GM21526 (cell line): ENCODE results near the gene CLIC1.

ENCODE experiments used
- ATAC-seq: cut with Tn5 transposase; IDR thresholded peaks from one replicate; pipeline ENCODE4 v1.9.1; 2021; ENCODE audit warnings: moderate library complexity; ENCODE audit not compliant: unreplicated experiment, low FRiP score

The CLIC1 gene

DNA sequence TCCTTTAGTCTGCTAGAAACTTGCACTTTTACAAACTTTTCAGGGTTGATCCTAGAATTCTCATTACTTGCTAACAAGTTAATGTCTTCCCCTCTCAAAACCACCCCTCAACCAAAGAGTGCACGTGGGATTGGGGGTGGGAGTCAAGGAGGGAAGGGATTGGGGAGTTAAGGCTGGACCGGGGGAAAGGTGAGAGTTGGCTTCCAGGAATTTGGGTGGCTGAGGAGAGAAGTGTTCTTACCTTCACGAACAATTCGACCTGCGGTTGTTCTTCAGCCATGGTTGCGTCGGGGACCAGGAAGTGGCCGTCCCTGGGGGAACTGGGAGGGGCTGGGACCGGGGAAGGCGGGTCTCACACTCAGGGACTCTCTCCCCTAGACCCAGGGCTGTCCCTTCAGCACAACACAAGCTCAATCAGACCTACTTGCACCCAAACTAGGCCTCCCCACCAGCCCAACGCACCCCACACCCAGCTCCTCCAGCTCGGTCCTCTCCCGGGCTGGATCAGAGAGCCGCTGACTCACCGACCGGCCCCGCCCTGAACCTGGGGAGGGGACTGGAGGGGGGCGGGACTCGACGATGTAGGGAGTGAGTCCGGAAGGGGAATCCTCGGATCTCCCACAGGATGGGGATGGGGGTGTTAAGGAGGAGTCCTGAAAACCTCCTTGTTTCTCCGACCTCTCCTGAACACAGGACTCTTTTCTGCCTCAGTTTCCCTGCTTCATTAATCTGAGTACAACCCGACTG lies at the start of gene CLIC1:
Gene CLIC1 (minus strand): TSS at position 510 of the 747 bp plus-strand sequence. CDS start 230 bp downstream, at position 280.
- ATAC-seq, result no peak

DNA sequence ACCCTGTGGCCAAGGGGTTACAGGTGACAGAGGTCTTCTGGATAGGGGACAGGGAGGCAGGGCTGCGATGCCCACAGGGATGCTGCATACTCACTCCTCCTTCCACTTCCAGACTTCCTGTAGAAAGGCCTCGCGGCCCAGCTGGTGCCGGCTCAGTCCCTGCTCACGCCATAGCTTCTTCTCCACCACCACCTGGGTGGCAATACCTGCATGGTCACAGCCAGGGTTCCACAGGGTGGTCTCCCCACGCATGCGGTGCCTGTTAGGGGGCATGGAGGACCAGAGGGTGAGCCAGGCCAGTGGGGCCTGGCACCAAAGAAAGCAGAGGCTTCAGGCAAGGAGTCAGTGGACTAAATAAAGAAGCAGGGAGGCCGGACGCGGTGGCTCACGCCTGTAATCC lies 49.1 kb upstream of the CLIC1 start:
- ATAC-seq, result no peak

DNA sequence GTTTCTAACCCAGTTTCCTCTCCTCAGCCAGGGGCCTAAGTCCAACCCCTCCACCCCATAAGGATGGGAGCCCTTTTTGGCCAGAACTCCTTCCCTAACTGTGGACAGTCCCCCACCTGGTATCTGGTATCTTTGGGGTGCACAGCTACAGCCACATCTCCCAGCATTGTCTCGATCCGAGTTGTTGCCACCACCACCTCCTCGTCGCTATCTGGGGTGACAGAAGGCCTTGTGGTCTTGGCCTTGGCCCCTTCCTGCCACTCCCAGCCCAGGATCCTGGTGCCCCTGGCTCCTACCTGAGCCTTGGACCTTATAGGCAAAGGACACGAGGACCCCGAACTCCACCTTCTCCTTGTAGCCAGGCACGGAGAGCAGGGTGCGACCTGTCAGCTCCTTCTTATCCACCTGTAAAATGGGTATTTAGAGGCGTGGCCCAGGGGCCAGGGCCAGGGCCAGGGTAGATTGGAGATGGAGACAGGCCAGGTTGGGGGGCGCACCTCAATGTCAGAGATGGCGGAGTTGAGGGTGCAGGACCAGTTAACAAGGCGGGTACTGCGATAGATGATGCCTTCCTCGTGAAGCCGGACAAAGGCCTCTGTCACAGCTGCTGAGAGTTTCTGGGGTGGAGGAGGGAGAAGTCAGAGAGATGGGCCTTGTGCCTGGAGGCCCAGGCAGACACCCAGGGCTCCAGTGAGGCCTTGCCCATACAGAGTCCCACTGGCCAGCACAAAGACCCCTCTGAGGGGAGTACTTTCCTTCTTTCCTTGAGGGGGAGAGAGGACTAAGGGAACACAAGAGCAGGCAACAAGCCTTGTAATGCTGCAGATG lies 48.0 kb upstream of the CLIC1 start:
- ATAC-seq, result no peak

DNA sequence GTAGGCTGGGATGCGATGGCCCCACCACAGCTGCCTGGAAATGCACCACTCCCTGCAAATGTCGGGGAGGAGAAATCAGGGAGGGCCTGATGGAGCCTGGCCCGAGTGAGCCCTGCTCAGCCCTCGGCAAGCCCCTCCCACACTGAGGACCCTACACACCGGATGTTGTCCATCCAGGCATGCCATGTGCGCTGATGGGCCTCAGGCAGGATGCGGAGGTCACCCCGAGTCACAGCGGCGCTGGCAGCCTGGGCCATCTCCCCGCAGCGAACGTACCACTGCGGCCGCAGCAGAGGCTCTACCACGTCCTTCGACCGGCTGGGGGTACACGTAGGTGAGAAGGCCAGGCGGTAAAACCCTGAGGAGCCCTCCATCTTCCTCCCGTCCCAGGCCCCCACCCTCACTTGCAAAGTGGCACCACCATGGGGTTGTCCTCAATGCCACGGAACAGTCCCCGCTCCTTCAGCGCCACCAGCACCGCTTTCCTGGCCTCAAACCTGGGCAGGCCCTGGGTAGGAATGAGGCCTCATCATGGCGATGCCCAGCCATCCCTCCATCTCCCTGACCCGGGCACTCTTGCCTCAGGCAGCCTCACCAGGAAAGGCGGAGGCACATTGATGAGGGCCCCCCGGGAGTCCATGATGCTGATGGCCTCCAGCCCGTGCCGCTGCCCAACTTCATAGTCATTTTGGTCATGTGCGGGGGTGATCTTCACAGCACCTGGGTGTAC lies 46.0 kb upstream of the CLIC1 start:
- ATAC-seq, result no peak

DNA sequence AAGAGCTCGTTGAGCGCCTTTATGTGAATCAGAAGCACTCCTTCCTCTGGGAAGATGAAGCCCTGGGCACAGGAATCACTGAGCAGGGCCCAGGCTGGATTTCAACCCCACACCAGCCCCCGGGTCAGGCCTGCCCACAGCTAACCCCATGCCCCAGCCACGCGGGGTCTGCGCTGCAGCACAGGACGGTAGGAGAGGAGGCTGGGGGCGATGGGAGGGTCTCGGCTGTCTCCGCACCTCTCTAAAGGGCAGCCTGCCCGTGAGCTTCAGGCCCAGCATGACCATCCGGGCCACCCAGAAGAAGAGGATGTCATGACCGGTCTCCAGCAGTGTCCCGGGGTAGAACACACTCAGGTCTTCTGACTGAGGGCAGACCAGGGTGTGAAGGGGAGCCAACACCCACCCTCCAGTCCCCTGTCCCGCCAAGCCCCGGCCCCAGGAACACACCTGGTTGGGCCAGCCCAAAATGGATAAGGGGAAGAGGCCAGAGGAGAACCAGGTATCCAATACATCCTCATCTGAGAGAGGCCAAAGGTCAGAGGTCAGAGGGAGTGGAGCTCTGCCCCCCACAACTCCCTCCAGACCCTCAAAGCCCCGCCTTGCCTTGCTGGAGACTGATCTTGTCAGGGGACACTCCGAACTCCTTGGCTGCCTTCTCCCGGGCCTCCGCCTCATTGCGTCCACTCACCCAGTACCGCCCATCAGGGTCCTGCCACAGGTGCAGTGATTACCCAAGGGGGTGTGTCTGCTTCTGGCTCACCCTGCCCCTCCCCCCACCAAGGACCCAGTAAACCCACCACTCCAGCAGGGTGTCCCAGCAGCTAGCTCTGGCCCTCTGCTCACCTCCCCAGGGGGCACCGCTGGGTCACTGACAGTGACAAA lies 45.2 kb upstream of the CLIC1 start:
- ATAC-seq, result no peak

DNA sequence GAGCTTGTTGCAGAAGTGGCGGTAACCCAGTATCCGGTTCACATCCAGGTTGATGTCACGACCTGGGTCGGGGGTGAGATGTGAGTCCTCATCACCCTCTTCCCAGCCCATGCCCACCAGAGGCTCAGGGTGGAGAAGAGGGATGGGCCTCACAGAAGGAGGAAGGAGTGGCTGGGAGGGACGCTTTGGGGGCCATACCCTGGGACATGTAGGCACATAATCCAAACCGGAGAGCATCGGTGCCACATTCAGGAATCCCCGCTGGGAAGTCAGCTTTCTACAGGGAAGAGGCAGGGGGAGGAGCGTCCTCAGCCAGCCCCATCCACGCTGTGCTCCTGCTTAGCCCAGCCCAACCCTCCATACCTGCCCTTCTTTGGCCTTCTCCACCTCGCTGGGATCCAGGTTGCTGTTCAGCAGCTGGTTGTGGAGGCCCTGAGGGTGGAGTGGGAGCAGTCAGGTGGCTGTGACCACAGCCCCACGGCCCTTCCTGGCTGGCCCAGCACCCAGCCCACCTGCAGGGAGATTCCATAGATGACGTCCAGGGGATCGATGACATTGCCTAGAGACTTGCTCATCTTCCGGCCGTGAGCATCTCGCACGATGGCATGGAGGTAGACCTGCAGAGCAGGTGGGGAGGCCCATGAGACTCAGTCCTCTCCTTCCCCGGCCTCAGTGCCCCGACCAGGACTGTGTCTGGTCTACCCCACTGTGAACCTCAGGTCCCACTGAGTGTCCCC lies 44.3 kb upstream of the CLIC1 start:
- ATAC-seq, result no peak

DNA sequence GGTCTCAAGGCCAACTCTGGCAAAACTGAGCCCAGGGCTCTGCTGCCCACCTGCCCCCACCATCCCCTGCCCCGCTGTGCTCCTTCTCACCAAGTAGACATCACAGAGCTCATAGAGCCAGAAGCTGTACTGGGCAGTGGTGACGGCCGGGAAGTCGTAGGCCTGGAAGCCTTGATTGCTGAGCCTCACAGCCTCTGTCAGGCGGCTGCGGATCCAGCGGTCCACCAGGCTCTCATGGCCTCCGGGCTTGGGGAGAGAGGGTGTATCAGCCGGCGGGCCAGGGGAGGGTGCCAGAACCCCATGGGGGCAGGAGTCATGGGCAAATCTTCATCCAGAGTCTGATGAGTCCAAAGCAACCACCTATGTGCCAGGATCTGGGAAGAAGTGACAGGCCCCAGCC lies 43.6 kb upstream of the CLIC1 start:
- ATAC-seq, result no peak

DNA sequence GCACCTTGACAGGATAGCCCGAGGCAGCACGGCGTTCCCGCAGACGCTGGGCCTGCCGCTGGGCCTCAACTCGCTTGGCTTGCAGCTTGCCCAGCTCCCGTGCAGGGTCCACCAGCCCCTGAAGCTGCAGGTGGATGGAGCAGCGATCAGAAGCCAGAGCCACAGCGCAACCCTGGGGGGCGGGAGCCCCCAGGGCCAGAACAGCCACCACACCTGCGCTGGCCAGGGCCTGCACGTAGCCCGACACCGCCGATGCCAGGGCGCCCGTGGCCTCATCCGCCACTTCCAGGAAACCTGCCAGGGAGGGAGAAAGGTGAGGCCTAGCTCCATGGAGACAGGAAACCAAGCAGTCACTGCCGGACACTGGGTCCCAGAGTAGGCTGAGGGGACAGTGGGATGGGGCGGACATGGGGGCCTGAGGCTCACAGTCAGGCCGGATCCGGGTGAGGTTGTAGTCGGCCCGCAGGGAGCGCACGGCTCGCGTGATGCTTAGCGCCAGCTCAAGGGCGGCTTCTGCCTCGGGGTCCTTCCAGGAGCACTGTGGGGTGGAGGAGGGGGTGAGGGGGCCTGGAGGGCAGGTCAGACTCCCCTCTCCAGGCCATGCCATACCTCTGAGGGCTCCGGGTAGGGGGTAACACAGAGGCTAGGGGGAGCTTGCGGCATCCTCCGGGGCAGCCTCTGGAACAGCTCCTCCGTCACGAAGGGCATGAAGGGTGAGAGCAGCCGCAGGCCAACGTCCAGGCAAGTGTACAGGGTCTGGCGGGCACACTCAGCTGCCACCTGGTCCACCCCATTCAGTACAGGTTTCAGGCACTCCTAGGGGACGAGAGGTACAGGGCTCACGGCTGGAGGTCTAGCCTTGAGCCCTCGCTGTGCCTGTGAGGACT lies 42.9 kb upstream of the CLIC1 start:
- no peak for ATAC-seq

DNA sequence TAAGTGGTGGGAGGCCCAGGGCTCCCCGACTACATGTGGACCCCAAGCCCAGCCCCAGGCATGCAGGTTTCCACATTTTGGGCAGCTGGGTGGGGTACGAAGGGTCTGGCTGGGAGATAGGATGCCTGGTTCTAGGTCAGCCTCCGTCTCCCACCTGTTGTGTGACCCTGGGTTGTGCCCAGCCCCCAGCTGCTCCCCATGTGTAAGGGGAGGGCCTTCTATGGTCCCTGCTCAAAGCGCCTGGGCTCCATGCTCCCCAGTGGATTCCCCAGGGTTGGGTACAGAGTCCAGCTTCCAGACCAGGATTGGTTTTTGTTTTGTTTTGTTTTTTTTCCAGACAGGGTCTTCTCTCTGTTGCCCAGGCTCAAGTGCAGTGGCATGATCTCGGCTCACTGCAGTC lies 41.9 kb upstream of the CLIC1 start:
- no peak for ATAC-seq

DNA sequence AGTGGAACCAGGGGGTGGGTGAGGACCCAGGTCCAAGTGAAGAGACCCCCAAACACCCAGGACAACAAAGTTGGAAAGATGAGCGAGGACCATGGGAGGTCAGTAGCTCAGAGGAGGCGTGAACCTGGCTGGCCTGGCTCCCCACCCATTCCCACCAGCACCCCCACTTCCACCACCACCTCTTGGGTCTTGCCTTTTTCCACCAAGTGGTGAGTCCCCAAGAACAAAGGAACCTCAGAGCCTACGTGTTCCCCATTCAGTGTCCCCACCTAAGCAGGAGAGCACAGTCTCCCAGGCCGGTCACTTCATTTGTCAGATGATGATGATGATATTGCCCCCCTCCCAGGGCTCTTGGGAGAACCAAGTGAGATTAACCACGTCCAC lies 41.3 kb upstream of the CLIC1 start:
- ATAC-seq, result no peak

DNA sequence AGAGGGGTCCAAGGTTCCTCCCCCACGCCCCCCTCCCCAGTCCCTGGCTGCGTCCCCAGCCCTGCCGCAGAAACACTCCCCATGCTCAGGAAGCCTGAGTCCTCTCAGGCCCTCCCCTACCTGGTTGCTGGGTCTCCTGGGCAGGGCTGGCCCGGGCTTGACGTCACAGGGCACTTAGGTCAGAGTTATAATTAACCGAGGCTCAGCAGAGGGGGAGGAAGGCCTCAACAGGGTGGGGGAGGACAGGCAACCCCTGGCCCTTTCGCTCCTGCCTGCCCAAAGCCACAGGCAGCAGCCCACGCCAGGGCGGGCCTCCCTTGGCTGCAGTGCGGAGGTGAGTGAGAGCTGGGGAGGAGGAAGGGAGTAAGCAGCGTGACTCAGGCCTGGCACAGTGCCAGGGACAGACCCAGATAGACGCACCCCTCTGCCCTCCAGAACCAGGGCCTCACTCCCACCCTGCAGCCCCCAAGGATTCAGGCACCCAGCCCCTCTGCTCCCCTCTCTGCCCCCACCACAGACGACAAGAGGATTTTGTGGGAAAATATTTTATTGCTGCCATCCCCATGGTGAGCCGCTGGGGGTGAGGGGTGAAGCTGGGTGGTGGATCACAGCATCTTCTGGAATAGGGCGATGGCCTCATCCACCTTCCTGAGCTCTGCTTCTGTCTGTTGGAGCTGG lies 40.8 kb upstream of the CLIC1 start, which contains the start of gene VWA7:
Gene VWA7 (minus strand): TSS at position 340 of the 678 bp plus-strand sequence. CDS start 549 bp downstream, outside the sequence.
- peak; percentile 42 for ATAC-seq

DNA sequence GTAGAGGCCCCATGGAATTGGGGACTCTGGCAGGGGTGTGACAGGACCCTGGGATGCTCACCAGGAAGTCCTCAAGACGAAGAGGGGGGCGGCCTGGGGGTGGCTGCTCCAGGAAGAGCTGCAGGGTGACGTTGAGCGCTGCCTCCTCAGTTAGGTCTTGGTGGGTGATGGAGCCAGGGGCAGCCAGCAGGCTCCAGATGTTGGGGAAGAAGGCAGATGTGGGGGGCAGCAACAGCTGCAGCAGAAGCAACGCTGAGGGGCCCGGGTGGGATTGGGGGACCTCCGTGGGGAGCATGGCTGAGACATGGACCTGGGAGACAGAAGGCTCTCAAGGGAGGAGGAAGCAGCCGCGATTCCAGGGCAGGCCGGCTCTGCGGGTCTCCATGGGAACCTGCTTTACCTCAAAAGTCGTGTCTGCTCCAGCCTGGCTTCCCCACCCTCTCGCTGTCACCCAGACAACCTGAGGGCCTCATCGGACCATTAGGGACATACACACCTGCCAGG lies 40.2 kb upstream of the CLIC1 start:
- ATAC-seq, result no peak

DNA sequence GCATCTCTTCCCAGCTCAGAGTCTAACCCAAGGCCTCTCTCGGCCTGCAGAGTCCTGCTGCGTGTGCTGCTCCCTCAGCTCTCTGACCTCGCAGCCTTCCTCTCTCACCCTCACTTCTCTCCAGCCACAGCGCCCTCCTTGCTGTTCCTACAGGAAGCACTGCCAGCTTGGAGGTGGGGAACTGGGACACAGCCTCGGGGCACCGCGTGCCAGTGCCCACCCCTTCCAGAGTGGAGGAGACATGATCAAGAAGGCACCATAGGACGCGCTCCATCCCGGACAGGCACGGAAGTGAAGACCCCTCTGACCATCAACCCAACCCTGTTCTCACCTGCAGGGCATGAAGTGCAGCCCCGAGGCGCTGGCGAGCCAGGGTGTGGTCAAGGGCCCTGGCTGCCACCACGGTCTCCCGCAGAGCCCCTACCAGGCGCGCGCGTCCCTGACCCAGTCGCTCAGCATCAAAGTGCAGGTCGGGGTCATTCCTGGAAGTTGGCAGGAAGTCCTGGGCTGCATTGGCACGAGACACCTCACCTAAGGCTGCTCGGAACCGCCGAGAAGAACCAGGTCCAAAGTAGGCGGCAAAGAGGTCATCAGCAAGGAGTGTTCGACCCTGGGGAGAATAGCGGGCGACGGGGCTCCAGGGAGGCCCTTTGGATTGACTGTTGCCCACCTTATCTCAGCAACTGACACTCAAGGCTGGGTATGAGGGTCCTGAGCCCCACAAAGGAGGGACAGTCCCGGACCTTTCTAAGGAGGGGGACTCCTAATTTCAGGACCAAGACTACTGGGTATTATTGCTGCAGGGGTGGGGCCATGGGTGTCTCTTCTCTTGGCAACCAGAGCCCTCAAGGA lies 39.5 kb upstream of the CLIC1 start:
- ATAC-seq, result no peak

DNA sequence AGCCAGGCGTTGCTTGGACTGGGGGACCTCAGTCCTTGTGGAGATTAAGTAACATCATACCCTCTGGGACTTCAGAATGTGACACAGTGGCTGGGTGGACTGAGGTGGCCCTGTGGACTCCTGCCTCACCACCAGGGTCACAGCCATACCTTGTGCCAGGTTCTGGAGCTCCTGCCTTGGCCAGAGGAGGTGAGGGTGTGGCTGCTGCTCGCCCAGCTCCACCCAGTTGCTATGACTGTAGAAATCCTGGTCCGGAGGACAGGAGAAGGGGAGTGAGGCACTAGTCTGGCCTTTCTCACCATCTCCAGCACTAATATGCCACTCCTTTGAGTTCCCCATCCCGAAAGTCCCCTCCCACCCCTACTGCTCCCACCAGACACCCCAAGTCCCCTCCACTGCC lies 38.9 kb upstream of the CLIC1 start:
- no peak for ATAC-seq

DNA sequence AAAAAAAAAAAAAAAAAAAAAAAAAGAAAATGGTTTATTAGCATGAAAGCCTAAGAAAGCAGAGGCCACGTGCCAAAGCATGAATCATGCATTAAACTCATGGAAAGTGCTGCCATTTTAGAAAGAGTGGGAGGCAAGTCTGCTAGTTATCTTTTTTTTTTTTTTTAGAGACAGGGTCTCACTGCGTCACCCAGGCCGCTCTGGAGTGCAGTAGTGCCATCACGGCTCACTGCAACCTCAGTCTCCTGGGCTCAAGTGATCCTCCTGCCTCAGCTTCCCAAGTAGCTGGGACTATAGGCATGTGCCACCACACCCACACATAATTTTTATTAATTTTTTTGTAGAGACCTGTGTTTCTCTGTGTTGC lies 35.6 kb upstream of the CLIC1 start:
- ATAC-seq, result no peak

DNA sequence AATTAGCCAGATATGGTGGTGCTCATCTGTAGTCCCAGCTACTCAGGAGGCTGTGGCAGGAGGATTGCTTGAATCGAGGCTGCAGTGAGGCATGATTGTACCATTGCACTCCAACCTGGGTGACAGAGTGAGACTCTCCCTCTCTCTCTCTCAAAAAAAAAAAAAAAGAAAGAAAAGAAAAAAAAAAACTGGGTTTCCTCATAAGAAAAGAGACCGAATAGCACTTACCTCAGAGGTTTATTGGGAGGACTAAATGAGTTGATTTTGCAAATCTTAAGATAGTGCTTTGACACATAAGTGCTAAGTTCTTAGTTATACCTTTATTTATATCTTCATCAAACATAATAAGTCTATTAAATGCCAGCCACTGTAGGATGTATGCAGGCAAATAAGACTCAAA lies 34.5 kb upstream of the CLIC1 start:
- ATAC-seq, result no peak
